HG02642 (cell line): Measurements from ENCODE around the gene RABGAP1L.
"Not testable (repeated sequence)": the region's sequence is repeated elsewhere in the genome, so short reads cannot be mapped to it uniquely, and the experiment has no call there.

Experiments used
- ATAC-seq: cut with Tn5 transposase; IDR thresholded peaks from one replicate; pipeline ENCODE4 v1.9.1; 2021; ENCODE audit warnings: mild to moderate bottlenecking; ENCODE audit not compliant: unreplicated experiment, poor library complexity

RABGAP1L gene

DNA sequence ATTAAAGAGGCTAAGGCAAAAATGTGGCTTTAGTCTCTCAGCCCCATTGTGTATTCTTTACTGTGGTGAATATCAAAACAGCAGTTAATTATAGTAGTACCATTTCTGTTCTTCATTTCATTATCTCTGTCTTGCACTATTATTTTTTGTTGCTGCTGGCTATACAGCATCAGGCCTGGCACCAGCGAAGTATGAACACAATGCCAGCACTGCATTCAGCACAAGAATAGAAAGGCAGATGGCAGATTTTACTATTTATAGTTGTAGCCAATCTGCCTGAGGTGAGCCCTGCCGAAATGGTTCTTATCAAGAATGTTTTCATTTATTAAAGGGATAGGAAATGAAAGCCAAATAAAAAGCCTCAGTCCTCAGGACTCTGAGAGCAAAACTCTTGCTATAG lies 360.5 kb downstream of the RABGAP1L start:
- no peak for ATAC-seq

GRCh38 chr1:174531751-174532150 lies 372.4 kb downstream of the RABGAP1L start:
- no peak for ATAC-seq

- no peak for ATAC-seq
These were observed 375.5 kb downstream of the RABGAP1L start for GRCh38 chr1:174534789-174535188.

DNA sequence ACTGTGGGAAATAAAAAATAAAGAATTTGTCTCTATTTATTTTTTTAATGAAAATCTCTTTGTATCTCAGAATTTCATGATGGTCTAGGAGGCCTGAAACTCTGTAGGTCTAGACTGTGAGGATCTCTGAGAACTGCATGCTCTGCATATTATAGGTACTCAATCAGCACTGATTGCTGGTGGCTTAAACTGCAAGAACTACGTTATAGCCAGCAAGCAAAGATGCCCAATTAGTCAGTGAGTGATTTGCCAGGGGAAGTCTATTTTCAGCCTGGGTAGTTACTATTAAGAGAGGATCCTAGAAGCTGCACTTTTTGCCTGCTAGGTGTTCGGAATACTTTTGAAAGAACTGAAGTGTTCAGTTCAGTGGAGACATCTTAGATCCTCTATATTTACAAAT lies 375.9 kb downstream of the RABGAP1L start:
- ATAC-seq: no peak

GRCh38 chr1:174543421-174543820 lies 384.1 kb downstream of the RABGAP1L start:
- ATAC-seq: not testable (repeated sequence)

DNA sequence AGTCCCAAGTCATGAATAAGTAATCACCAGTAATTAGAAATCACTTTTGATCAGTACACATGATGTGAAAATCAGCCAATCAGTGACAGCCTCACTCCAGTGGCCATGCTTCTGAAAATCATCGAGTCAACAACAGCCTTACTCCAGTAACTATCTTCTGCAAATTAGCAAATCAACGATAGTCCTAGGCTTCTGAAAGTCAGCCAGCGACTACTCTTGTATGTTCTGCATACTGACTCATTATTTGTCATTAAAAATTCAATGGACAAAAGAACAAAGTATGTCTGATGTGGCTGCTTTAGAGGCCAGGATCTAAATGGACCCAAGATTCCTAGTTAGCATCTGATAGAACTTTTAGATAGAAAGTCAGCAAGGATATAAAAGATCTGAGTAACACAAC lies 391.0 kb downstream of the RABGAP1L start:
- ATAC-seq: no peak

DNA sequence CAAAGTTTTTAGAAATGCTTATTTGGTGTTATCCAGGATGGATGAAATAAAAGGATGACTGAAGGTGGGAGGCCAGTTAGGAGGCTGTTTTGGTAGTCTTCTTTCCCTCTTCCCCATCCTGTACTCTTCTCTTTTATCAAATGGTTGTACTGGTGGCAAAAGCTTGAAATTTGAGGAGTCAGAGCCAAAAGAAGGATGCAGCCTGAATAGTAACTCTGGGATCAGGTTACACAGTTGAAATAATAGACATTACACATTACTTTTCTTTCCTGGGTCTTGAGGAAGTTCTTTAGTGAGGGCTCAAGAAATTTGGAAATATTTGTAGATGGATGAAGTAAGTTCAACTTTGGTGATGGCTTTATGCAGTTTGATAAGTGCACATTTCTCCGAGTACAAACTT lies 397.1 kb downstream of the RABGAP1L start:
- ATAC-seq: no peak

DNA sequence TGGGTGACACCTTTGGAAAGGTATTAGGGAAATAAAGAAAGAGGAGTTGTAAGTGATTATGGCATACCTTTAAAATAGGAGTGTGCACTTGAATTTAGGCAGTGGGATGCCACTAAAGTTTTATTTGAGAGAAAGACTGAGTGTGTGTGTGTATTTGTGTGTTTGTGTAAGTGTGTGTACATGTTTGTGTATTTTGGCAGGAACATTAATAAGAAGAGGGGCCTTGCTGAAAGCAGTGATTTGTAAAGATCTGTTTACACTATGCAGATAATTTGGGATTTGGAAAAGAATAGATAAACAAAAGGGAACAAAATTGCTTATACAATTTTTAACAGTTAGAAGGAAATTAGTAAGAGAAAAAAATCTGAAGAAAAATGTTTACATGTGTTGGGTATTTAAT lies 409.2 kb downstream of the RABGAP1L start:
- no peak for ATAC-seq

- ATAC-seq: no peak
These were observed 409.9 kb downstream of the RABGAP1L start for GRCh38 chr1:174569240-174569639.

GRCh38 chr1:174572771-174573170 lies 413.5 kb downstream of the RABGAP1L start:
- ATAC-seq: no peak

GRCh38 chr1:174576120-174576519 lies 416.8 kb downstream of the RABGAP1L start:
- ATAC-seq: not testable (repeated sequence)

GRCh38 chr1:174577681-174578080 lies 418.4 kb downstream of the RABGAP1L start:
- no peak for ATAC-seq

- ATAC-seq: no peak
These were observed 421.5 kb downstream of the RABGAP1L start for GRCh38 chr1:174580801-174581200.

GRCh38 chr1:174583316-174583715 lies 424.0 kb downstream of the RABGAP1L start:
- ATAC-seq: no peak

GRCh38 chr1:174584071-174584470 lies 424.8 kb downstream of the RABGAP1L start:
- no peak for ATAC-seq

- not testable (repeated sequence) for ATAC-seq
These were observed 429.3 kb downstream of the RABGAP1L start for GRCh38 chr1:174588618-174589017.

DNA sequence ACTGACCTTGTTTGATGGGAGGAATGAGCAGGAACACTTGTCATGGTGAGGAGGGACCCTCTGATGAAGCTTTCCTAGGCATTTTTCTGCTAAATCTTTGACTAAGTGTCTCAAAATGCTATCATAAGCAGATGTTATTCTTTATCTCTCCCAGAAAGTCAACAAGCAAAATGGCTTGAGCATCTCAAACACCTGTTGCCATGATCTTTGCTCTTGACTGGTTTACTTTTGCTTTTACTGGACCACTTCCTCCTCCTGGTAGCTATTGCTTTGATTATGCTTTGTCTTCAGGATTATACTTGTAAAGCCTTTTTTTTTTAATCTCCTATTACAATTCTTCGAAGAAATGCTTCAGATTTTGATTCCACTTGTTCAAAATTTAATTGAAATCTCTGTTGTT lies 445.9 kb downstream of the RABGAP1L start:
- ATAC-seq: no peak

DNA sequence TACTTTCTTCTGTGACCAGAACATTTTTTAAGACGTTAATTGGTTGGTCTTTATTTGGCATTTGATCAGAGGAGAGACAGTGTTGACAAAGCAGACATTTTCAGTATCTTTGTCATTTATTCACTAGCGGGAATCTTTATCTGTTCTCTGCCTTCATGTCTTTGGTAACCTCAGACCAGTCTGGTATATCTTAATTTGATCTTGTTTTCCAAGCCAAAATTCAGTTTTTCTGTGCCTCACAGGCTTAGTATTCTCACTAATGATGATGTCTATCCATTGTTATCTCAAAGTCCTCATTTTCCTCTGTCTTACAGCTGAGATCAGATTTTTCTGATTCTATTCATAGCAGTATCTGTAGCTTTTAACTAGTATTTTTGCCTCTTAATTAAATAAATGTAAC lies 447.2 kb downstream of the RABGAP1L start:
- no peak for ATAC-seq

DNA sequence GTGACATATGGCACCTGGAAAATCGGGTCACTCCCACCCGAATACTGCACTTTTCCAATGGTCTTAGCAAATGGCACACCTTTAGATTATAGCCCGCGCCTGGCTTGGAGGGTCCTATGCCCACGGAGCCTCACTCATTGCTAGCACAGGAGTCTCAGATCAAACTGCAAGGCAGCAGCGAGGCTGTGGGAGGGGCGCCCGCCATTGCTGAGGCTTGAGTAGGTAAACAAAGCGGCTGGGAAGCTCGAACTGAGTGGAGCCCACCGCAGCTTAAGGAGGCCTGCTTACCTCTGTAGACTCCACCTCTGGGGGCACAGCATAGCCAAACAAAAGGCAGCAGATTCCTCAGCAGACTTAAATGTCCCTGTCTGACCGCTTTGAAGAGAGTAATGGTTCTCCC lies 458.6 kb downstream of the RABGAP1L start:
- not testable (repeated sequence) for ATAC-seq

- ATAC-seq: no peak
These were observed 464.2 kb downstream of the RABGAP1L start for GRCh38 chr1:174623324-174624035.

DNA sequence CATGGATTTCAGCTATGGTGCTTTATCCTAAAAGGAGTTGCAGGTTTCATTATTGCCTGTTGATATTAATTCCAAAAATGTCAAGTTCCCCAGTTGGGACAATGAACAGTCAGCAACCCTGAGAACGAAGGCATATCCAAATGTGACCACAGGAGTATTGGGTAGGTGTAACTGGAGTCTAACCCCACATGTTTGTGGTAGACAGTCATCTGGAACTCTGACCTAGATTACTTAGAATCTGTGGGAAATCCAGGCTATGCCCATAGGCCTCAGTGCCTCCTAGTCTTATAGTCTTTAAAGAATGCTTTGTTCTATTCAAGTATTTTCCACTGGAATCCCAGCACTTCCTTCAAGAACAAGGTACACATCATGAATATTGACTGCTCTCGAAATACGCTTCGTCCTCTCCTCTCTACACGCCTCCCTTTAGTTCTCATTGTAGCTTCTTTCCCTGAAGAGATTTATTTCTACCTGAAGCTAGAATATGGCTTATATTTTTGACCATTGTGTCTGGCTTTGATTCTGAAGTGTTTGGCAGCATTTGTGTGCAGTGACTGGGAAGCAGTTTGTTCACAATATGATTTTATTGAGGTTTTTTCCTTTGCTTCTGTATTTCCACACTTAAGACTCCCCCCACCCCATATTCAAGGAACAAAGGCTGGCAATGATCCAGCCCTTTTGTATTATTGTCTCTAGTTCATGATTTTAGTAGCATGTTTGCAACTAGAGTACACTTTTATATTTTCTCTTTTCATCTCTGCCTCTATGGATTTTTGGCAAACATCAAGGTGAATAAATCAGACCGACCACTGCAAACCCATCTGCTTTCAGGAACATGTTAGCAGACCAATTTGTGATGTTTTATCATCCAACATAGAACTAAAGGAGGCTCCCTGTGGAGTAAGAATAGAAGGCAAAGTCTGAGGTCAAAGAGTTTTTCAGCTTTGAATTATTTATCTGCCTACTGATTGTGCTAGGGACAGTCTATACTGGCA lies 467.0 kb downstream of the RABGAP1L start:
- ATAC-seq: no peak
